HUES64 (cell line): ENCODE data around the gene HS3ST6. TPM values are rescaled to one million over a fixed set of nuclear protein-coding genes. Genes with fewer than 3 reads are reported as not detected.
"Not testable (repeated sequence)": the region's sequence is repeated elsewhere in the genome, so short reads cannot be mapped to it uniquely, and the experiment has no call there.

Source experiments
- H3K27ac ChIP-seq: 2 replicates; pipeline ENCODE4 v1.7.0; 2013; ENCODE audit warnings: low read depth, low read length, inconsistent platforms
- H3K27me3 ChIP-seq: 2 replicates; pipeline ENCODE4 v1.6.1; 2013; ENCODE audit warnings: mild to moderate bottlenecking, low read length; ENCODE audit not compliant: insufficient read depth
- H3K36me3 ChIP-seq: 2 replicates; pipeline ENCODE4 v1.6.1; 2013; ENCODE audit warnings: mild to moderate bottlenecking, low read length; ENCODE audit not compliant: insufficient read depth
- H3K4me1 ChIP-seq: 2 replicates; pipeline ENCODE4 v1.6.1; 2013; ENCODE audit warnings: mild to moderate bottlenecking, low read length, moderate library complexity; ENCODE audit not compliant: insufficient read depth
- H3K4me3 ChIP-seq: 2 replicates; pipeline ENCODE4 v1.5.1; 2013; ENCODE audit warnings: mild to moderate bottlenecking, low read length, moderate library complexity
- H3K9ac ChIP-seq: 2 replicates; pipeline ENCODE4 v1.6.1; 2013; ENCODE audit warnings: mild to moderate bottlenecking, low read depth, low read length
- H3K9me3 ChIP-seq: 2 replicates; pipeline ENCODE4 v1.6.1; 2013; ENCODE audit warnings: low read depth, low read length; ENCODE audit not compliant: insufficient read depth
- WGBS: fragments of 150-250, 120-280 bp; methylation state at CpG from one replicate; pipeline ENCODE4 v1.1.7; 2013; ENCODE audit warnings: missing lambda C conversion rate; 5-methylcytosine and 5-hydroxymethylcytosine counted together
- polyA plus RNA-seq, 2 experiments: library from polyadenylated mRNA; stranded (reverse); fragments of 50-300 nt; gene quantifications; one replicate each; pipeline ENCODE4 v1.2.3, GENCODE V29; 2013

HS3ST6 gene
- polyA plus RNA-seq (2013, experiment 1 of 2): 0.25 TPM
- not detected for polyA plus RNA-seq (2013, experiment 2 of 2)

DNA sequence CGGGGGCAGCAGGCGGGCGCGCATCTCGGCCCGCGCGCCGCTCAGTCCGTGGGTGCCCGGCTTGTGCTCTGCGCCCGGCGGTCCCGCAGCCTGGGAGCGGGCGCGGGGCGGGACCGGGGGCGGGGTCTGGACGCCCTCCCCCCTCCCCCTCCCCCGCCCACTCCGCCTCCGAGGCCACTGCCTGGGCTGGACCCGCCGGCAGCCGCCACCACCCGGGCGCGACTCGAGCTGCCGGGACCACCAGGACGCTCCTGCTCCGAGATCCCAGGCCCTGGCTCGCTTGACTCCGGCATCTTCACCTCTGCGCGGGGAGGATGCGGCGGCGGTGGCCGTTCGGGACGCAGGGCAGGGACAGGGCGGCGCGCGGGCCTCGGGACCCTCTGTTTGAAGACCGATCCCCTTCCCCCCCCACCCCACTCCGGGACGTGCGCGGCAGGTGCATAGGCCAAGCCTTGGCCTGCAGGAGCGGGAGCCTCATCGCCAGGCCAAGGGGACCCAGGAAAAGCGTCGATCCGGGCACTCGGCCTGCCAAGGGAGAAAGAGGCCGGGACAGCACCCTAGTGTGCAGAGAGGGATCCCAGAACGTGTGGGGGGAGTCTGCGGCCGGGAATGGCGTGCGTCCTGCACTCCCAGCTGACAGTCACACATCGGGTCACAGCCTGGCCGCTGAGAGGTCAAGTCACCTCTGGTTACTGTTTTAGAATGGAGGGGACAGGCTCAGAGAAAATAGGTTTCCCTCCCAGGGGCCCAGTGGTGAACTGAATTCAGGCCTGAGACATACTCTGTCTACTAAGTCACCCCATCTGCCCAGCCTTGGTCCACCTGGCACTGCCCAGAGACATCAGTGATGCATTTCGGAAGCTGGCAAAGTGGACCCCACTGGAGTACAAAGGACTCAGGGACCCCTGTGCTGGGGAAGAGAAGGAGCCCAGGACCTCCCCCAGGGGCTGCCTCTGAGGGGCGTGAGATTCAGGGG lies at the start of gene HS3ST6:
TSS of gene HS3ST6 (minus strand) at position 65 of the 976 bp plus-strand sequence. CDS start 92 bp downstream, outside the sequence.
- no peak within 1 kb of the TSS for H3K27ac ChIP-seq

DNA sequence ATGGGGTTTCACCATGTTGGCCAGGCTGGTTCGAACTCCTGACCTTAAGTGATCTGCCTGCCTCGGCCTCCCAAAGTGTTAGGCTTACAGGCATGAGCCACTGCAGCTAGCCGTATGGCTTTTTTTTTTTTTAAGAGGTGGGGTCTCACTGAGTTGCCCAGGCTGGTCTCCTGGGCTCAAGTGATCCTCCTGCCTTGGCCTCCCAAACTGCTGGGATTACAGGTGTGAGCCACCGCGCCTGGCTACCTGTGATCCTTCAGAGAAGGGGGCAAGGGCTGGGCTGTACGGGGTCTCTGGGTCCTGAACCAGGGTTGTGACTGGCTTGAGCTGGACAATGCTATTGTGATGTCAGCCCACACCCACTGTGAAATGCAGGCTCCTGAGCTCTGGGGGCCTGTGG lies 48.2 kb upstream of the HS3ST6 start, which contains the start of gene RNF151:
TSS of gene RNF151 (plus strand) at position 397 of the 400 bp plus-strand sequence. CDS start 26 bp downstream, outside the sequence.
- Histone ChIP-seq H3K4me3 (peak within 1 kb of the TSS; percentile 90), H3K27me3 (no peaks in the 10 kb centered on the region), H3K9ac (peak within 1 kb of the TSS; percentile 98), H3K36me3 (peaks cover 27% of the 10 kb centered on the region), H3K4me1 (peaks cover 4% of the 10 kb centered on the region; the same call in 1 of the 2 replicates), H3K27ac (no peak within 1 kb of the TSS), H3K9me3 (no peaks in the 10 kb centered on the region)
- 97% methylated on average over 6 of the region's 6 CpGs for WGBS

More for the DNA sequence above, at the start of gene HS3ST6:
- H3K9ac ChIP-seq: no peak within 1 kb of the TSS
- peaks cover 27% of the 10 kb centered on the region for H3K4me1 ChIP-seq
- H3K4me3 ChIP-seq: peak within 1 kb of the TSS; percentile 39; the same call in 1 of the 2 replicates
- 7% methylated on average over 59 of the region's 71 CpGs for WGBS
- no peaks in the 10 kb centered on the region for H3K9me3 ChIP-seq
- H3K27me3 ChIP-seq: peaks cover 94% of the 10 kb centered on the region
- H3K36me3 ChIP-seq: no peaks in the 10 kb centered on the region

DNA sequence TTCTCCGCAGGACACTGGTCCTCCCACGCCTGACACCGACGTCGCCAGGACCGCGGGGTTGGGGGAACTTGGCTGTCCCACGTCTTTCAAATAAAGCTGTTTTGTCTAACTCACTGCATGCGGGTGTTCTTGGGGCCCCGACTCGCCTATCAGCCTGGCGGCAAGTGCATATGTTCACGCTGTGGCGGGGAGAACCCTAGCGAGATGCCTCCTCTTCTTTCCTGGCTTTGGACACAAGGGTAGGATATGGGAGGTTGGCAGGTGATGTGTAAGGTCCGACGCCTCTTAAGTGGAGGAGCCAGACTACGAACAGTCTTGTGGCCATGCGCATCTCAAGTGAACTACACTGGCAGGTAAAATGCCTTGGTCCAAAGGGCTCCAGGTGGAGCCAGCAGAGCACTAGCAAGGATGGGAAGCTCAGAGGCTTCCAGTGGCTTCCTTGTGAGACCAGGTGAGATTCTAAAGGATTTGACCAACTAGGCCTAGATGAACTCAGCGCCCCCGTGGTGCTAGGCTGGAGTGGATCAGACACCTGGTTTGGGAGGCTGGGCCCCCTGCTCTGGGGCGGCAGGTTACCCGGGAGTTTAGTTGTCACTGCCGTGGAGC lies 47.3 kb upstream of the HS3ST6 start:
- Histone ChIP-seq H3K27me3 (no peaks in the 10 kb centered on the region), H3K36me3 (peaks cover 33% of the 10 kb centered on the region), H3K4me3 (peak overlapping the region; percentile 90), H3K4me1 (peaks cover 4% of the 10 kb centered on the region; the same call in 1 of the 2 replicates), H3K9ac (peak overlapping the region; percentile 98), H3K27ac (peak overlapping the region; percentile 85), H3K9me3 (no peaks in the 10 kb centered on the region)
- 25% methylated on average over 24 of the region's 24 CpGs for WGBS

DNA sequence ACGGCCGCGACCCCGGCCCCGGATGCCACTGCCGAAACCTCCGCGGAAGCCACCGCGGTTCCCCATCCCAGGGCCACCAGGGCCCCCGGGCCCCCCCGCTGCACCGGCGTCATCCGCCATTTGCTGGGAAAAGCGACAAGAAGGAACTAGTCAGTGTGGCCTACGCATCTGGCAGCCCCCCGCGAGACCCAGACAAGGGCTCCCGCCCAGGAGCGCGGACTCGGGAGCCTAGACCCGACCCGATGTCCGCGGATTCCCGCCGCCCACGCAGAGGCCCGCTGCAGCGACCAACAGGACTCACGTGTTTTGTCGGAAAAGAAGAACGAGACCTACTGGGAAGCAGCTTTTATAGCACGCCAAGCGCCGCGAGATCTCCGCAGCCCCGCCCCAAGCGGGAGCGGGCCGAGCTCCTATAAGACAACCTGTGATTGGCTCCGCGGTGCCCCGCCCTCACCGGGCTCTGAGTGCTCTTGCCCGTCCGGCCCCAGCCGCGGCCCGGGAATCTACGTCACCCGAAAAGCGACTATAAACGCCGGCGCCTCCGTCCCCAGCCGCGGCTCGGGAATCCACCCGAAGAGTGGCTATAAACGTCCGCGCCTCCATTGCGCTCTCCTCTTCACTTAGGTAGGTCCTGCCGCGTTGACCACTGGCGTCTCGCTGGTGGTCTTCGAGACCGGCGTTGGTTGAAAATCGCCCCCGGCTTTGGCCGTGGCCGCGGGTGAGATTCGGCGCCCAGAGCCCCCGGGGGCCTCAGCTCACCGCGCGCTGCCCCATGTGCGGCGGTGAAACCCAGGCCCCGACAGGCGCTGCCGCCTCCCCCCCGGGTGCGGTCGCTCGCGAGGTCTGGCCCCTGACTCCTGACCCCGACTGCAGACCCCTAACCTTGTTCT lies 46.5 kb upstream of the HS3ST6 start, which contains the start of gene RPS2:
TSS of gene RPS2 (minus strand) at position 321 of the 890 bp plus-strand sequence. CDS start at position 120, 201 bp downstream.
- peak within 1 kb of the TSS; percentile 92 for H3K27ac ChIP-seq
- H3K4me3 ChIP-seq: peak within 1 kb of the TSS; percentile 90
- H3K36me3 ChIP-seq: peaks cover 33% of the 10 kb centered on the region
- peak within 1 kb of the TSS; percentile 98 for H3K9ac ChIP-seq
- no peaks in the 10 kb centered on the region for H3K9me3 ChIP-seq
- WGBS: under 1% methylated on average over 97 of the region's 97 CpGs
- peaks cover 4% of the 10 kb centered on the region; the same call in 1 of the 2 replicates for H3K4me1 ChIP-seq
- H3K27me3 ChIP-seq: no peaks in the 10 kb centered on the region

DNA sequence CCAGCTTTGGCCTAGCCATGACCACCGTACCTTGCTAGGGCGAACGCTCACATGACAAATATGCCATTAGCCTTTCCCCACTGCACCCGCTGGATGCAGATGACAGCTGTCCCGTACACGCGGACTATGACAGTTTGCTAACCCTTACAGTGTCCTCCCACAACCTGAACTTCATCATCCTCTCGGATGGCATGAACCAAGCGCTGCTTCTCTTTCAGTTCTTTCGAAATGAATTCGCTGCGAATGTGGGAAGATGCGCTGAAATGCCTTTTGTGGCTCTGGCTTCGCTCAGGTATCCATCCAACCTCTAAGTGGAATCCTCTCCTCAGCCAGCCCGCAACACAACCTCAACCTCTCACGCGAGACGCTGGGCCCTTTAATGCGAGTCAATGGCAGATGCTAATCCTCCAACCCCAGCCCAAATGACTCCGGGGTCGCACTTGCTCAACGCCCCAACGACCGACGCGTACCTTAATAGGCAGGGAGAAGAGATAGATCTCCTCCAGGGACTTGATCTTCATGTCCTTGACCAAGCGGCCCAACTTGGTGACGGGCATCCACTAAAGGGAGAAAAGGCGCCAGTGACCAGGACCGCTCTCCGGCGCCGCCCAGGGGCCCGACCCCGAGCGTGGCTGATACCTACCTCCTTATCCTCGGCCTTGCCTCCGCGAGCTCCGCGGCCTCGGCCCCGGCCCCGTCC lies 45.7 kb upstream of the HS3ST6 start:
- Histone ChIP-seq H3K4me3 (peak overlapping the region; percentile 90), H3K9ac (peak overlapping the region; percentile 98)

DNA sequence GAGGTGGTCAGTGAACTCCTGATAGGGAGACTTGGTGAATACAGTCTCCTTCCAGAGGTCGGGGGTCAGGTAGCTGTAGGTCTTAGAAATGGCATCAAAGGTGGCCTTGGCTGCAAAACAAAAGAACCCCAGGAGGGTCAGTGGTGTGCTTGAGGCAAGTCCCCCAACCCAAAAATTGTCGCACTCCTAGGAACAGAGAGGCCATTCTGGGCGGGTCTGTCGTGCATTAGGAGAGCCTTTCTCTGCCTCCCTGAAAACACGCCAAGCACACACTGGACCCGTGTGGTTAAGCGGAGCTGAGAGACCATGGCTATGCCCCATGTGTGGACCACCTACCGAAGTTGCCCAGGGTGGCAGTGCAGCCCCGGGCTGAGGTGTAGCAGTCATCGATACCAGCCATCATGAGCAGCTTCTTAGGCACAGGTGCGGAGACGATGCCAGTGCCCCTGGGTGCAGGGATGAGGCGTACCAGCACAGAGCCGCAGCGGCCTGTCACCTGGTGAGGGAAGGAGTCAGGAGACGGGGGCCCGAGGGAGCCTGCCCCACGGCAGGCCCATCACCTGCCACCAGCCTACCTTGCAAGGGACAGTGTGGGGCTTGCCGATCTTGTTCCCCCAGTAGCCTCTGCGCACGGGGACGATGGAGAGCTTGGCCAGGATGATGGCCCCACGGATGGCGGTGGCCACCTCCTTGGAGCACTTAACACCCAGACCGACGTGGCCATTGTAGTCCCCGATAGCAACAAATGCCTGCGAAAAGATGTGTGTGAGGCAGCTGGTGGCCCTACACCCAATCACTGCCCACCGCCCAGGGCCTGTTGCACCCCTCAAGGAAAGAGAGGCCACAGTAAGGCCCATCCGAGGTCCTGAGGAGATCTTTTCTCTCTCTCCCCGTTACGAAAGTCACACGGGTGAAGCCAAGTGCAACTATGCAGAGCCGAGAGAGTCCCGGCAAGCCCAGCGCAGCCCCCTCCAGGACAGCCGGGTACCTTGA lies 44.2 kb upstream of the HS3ST6 start:
- H3K4me3 ChIP-seq: peak overlapping the region; percentile 90

More for the DNA sequence above, 45.7 kb upstream of the HS3ST6 start:
- Histone ChIP-seq H3K4me1 (peaks cover 4% of the 10 kb centered on the region; the same call in 1 of the 2 replicates), H3K9me3 (no peaks in the 10 kb centered on the region), H3K36me3 (peaks cover 33% of the 10 kb centered on the region), H3K27me3 (no peaks in the 10 kb centered on the region), H3K27ac (peak overlapping the region; percentile 92)
- under 1% methylated on average over 44 of the region's 44 CpGs for WGBS

DNA sequence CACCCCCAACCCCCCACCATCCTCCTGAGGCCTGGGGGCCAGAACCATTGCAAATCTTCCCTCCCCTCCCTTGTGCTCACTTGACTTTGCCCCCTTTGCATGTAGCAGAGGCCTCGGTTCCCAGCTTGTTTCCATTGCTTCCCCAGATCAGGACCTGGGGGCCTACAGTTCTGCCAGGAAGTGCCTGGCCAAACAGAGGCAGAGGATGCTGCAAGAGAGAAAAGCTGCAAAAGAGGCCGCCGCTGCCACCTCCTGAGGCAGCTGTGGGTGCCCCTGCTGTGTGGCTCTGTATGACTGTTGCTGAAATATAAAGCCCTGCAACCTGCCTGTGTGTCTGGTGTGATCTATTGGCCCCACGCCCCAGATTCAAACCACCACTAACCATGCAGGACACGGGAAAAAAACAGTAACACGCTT lies 43.4 kb upstream of the HS3ST6 start:
- Histone ChIP-seq H3K4me1 (peaks cover 4% of the 10 kb centered on the region), H3K27ac (peak overlapping the region; percentile 92; the same call in 1 of the 2 replicates), H3K9ac (peak overlapping the region; percentile 10; the same call in 1 of the 2 replicates), H3K36me3 (peaks cover 33% of the 10 kb centered on the region), H3K9me3 (no peaks in the 10 kb centered on the region), H3K27me3 (no peaks in the 10 kb centered on the region), H3K4me3 (0 out of 2 replicates have a peak overlapping the region, but pooled peaks have one; percentile 90)
- WGBS: 61% methylated on average over 6 of the region's 6 CpGs

More for the DNA sequence above, 44.2 kb upstream of the HS3ST6 start:
- peaks cover 33% of the 10 kb centered on the region for H3K36me3 ChIP-seq
- not testable (repeated sequence) for H3K9me3 ChIP-seq, H3K27me3 ChIP-seq, H3K4me1 ChIP-seq
- 87% methylated on average over 33 of the region's 37 CpGs for WGBS
- H3K27ac ChIP-seq: peak overlapping the region; percentile 92
- H3K9ac ChIP-seq: peak overlapping the region; percentile 98

DNA sequence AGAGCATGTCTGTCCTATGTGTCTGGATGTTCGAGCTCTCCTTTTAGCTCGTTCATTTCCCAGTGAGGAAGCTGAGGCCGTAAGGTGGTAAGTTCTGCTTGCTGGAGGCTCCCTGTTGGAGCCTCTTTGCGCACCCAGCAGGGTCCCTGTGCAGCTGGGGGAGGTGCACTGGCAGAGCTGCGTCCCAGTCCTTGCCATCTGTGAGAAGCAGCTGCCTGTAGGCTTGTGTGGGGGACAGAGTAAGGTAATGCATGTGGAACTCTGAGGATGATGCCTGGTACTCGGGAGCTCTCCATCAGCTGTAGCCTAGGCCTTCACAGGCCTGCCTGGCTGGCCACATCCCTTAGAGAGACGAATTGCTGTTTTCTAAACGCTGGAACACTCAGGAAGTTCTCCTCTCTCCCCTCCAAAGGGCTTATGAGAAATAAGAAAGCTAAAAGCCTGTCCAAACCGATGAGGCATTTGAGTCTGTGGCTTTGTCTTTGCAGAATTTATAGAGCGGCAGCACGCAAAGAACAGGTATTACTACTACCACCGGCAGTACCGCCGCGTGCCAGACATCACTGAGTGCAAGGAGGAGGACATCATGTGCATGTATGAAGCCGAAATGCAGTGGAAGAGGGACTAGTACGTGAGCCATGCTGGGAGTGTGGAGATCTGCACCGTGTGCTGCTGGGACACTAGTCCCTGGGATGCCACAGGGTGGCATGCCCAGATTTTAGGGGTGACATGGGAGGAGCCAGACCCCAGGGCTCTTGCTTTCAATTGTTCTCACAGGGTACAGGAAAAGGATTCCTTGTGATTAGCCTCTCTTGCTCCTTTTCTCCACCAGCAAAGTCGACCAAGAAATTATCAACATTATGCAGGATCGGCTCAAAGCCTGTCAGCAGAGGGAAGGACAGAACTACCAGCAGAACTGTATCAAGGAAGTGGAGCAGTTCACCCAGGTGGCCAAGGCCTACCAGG lies 42.7 kb upstream of the HS3ST6 start:
- Histone ChIP-seq H3K4me3 (peak overlapping the region; percentile 96), H3K27ac (peak overlapping the region; percentile 14; the same call in 1 of the 2 replicates), H3K4me1 (peaks cover 4% of the 10 kb centered on the region), H3K27me3 (no peaks in the 10 kb centered on the region), H3K36me3 (peaks cover 33% of the 10 kb centered on the region), H3K9me3 (no peaks in the 10 kb centered on the region), H3K9ac (peak overlapping the region; percentile 96)
- WGBS: 51% methylated on average over 20 of the region's 20 CpGs
